PFSK-1 (cell line): ENCODE measurements around the gene PIEZO1.

Experiments
- POLR2AphosphoS5 ChIP-seq: IDR thresholded peaks from 2 replicates; pipeline ENCODE4 v1.6.1; 2012; ENCODE audit warnings: low read depth, mild to moderate bottlenecking, control low read depth, low read length, moderate library complexity
- SIN3A ChIP-seq: IDR thresholded peaks from 2 replicates; pipeline ENCODE4 v1.6.1; 2012; ENCODE audit warnings: mild to moderate bottlenecking, low read length, moderate library complexity, borderline replicate concordance; ENCODE audit not compliant: insufficient read depth
- TAF1 ChIP-seq: IDR thresholded peaks from 2 replicates; pipeline ENCODE4 v1.6.1; 2012; ENCODE audit warnings: low read length, control low read depth, borderline replicate concordance; ENCODE audit not compliant: insufficient read depth
- TF ChIP-seq, protein P1 (sequence below), 2 experiments: IDR thresholded peaks; 2 replicates each; pipeline versions ENCODE4 v1.6.1 to v1.8.0; 2011 to 2012; ENCODE audit warnings: low read depth in 2 of 2, low read length in 2 of 2, control low read depth in 1 of 2, inconsistent platforms in 1 of 2, mild to moderate bottlenecking in 1 of 2, moderate library complexity in 1 of 2; ENCODE audit not compliant: insufficient read depth in 1 of 2

DNA sequence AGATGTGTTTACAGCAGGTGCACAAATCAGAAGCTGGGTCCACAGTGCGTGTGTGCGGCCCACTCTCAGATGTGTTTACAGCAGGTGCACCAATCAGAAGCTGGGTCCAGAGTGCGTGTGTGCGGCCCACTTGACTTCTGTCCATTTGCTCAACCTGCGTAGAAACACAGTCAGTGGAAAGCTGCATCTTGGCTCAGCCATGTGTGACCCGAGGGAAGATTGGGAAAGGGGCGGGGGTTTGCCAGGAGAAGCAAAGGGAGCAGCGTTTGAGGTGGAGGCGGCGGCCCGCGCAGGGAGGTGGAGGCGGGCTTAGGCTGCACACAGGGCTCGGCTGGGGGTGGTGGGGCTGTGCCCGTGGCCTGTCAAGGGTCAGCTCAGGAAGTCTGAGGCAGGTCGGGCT is 74.5 kb downstream of the PIEZO1 start:
- TF ChIP-seq POLR2AphosphoS5, result no peak
- TF ChIP-seq, protein P1, sequence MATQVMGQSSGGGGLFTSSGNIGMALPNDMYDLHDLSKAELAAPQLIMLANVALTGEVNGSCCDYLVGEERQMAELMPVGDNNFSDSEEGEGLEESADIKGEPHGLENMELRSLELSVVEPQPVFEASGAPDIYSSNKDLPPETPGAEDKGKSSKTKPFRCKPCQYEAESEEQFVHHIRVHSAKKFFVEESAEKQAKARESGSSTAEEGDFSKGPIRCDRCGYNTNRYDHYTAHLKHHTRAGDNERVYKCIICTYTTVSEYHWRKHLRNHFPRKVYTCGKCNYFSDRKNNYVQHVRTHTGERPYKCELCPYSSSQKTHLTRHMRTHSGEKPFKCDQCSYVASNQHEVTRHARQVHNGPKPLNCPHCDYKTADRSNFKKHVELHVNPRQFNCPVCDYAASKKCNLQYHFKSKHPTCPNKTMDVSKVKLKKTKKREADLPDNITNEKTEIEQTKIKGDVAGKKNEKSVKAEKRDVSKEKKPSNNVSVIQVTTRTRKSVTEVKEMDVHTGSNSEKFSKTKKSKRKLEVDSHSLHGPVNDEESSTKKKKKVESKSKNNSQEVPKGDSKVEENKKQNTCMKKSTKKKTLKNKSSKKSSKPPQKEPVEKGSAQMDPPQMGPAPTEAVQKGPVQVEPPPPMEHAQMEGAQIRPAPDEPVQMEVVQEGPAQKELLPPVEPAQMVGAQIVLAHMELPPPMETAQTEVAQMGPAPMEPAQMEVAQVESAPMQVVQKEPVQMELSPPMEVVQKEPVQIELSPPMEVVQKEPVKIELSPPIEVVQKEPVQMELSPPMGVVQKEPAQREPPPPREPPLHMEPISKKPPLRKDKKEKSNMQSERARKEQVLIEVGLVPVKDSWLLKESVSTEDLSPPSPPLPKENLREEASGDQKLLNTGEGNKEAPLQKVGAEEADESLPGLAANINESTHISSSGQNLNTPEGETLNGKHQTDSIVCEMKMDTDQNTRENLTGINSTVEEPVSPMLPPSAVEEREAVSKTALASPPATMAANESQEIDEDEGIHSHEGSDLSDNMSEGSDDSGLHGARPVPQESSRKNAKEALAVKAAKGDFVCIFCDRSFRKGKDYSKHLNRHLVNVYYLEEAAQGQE (IDR thresholded peaks at IDR 0.05; ENCODE audit: insufficient read depth in 1 of 2, low read depth in 2 of 2, low read length in 2 of 2), result no peak
- TF ChIP-seq SIN3A, result no peak
- TF ChIP-seq TAF1, result no peak
